GM23248 (cell line): ENCODE data around the gene TPK1.

Source experiments
- EZH2 ChIP-seq: fragments of 200-600 bp; sonication (generic); IDR thresholded peaks from 2 replicates; pipeline ENCODE4 v1.6.1; 2018; ENCODE audit warnings: antibody characterized with exemption, mild to moderate bottlenecking; ENCODE audit not compliant: insufficient read depth, poor library complexity, severe bottlenecking
- EZH2phosphoT487 ChIP-seq: fragments of 200-600 bp; sonication (generic); IDR thresholded peaks from 2 replicates; pipeline ENCODE4 v1.6.1; 2018; ENCODE audit warnings: antibody characterized with exemption, moderate library complexity, mild to moderate bottlenecking, low read depth; ENCODE audit not compliant: insufficient read depth

- TF ChIP-seq EZH2: no peak
- no peak for TF ChIP-seq EZH2phosphoT487
These were observed 346.9 kb downstream of the TPK1 start for GRCh38 chr7:144488977-144489376.
